HCT116 (cell line): Measurements from ENCODE around the gene ABCG8. TPM values are rescaled to one million over a fixed set of nuclear protein-coding genes. Genes with fewer than 3 reads are reported as not detected.

Source experiments
- ATAC-seq: fragments of 200-7000 bp; cut with Tn5 transposase; 2 replicates; pipeline ENCODE4 v1.9.1; 2020; ENCODE audit warnings: mild to moderate bottlenecking, moderate library complexity
- BruUV-seq: library from RNA; stranded (reverse); fragments of 400-500 nt; replicated peaks from 2 replicates; lab custom pipeline; 2021; lab: Mats Ljungman, UMichigan
- CTCF ChIA-PET: fragments of 300-600 bp; sonication (Branson Sonifier 250); formaldehyde crosslinking; loops from one replicate; lab custom pipeline; 2021; ENCODE audit warnings: antibody characterized with exemption; lab: Charles Lee
- POLR2A ChIA-PET: fragments of 300-600, 350-600 bp; sonication (Branson Sonifier 250); formaldehyde crosslinking; loops from one replicate; lab custom pipeline; 2021; ENCODE audit warnings: antibody characterized with exemption; lab: Charles Lee
- RAD21 ChIA-PET, 2 experiments: fragments of 300-600 bp; sonication (Branson Sonifier 250); formaldehyde crosslinking; loops; one replicate each; lab custom pipeline; 2023; ENCODE audit warnings: low total read pairs in 2 of 2; ENCODE audit not compliant: uncharacterized antibody in 2 of 2, unreplicated experiment in 2 of 2, low non-redundant PET in 1 of 2; lab: Charles Lee
- DNase-seq: peaks from one replicate; pipeline ENCODE4 v3.0.0-alpha.2; 2010; ENCODE audit warnings: low read depth, low spot score
- H2AFZ ChIP-seq: fragments of 200-600 bp; shearing (Covaris generic), sonication (generic); 2 replicates; pipeline ENCODE4 v1.6.1; 2017; ENCODE audit warnings: low read depth, mixed run types, mixed read lengths, antibody characterized with exemption, low read length; ENCODE audit not compliant: poor library complexity, severe bottlenecking
- H3K27ac ChIP-seq: 2 replicates; pipeline ENCODE4 v1.5.1; 2012; ENCODE audit warnings: low read depth, low read length
- H3K27me3 ChIP-seq: fragments of 200-600 bp; sonication (generic); 2 replicates; pipeline ENCODE4 v1.6.1; 2016; ENCODE audit warnings: mixed run types, low read length, mixed read lengths; ENCODE audit not compliant: insufficient read depth
- H3K36me3 ChIP-seq, 2 experiments: fragments of 200-500 bp in 1 of 2; fragments of 200-600 bp in 1 of 2; sonication (Bioruptor generic) in 1 of 2; sonication (generic) in 1 of 2; 2 replicates each; pipeline versions ENCODE4 v1.5.1 to v1.6.1; 2014 to 2016; ENCODE audit warnings: low read length in 2 of 2, inconsistent platforms in 1 of 2, mixed read lengths in 1 of 2, mixed run types in 1 of 2; ENCODE audit not compliant: insufficient read depth in 2 of 2, control insufficient read depth in 1 of 2
- H3K4me1 ChIP-seq, 2 experiments: fragments of 200-600 bp in 1 of 2; sonication (generic) in 1 of 2; 2 replicates each; pipeline versions ENCODE4 v1.5.1 to v1.6.1; 2012 to 2017; ENCODE audit warnings: low read length in 2 of 2, inconsistent platforms in 1 of 2, mild to moderate bottlenecking in 1 of 2, mixed read lengths in 1 of 2, mixed run types in 1 of 2, moderate library complexity in 1 of 2; ENCODE audit not compliant: insufficient read depth in 2 of 2, control insufficient read depth in 1 of 2
- H3K4me2 ChIP-seq: fragments of 200-600 bp; sonication (generic); 2 replicates; pipeline ENCODE4 v1.6.1; 2017; ENCODE audit warnings: mixed run types, low read length, mixed read lengths
- H3K4me3 ChIP-seq, 2 experiments: fragments of 200-600 bp in 1 of 2; sonication (generic) in 1 of 2; replicated peaks in 1 of 2; 2 replicates each; pipeline ENCODE4 v1.5.1; 2011 to 2016; ENCODE audit warnings: low read length in 2 of 2, control low read depth in 1 of 2, low read depth in 1 of 2, mild to moderate bottlenecking in 1 of 2, mixed read lengths in 1 of 2, mixed run types in 1 of 2
- H3K79me2 ChIP-seq: fragments of 200-600 bp; sonication (generic); 2 replicates; pipeline ENCODE4 v1.6.1; 2017; ENCODE audit warnings: mild to moderate bottlenecking, mixed run types, low read length, moderate library complexity, mixed read lengths; ENCODE audit not compliant: insufficient read depth
- H3K9ac ChIP-seq: fragments of 200-600 bp; sonication (generic); 2 replicates; pipeline ENCODE4 v1.6.1; 2016; ENCODE audit warnings: low read length, mixed read lengths
- H3K9me2 ChIP-seq: fragments of 200-600 bp; sonication (generic), shearing (Covaris generic); 2 replicates; pipeline ENCODE4 v1.6.1; 2017; ENCODE audit warnings: mixed run types, mild to moderate bottlenecking, moderate library complexity; ENCODE audit not compliant: insufficient read depth
- H3K9me3 ChIP-seq, 2 experiments: fragments of 200-500 bp in 1 of 2; fragments of 200-600 bp in 1 of 2; sonication (Bioruptor generic) in 1 of 2; sonication (generic) in 1 of 2; 2 replicates each; pipeline ENCODE4 v1.6.1; 2014 to 2017; ENCODE audit warnings: low read length in 2 of 2, mixed read lengths in 2 of 2, inconsistent platforms in 1 of 2, low read depth in 1 of 2, mild to moderate bottlenecking in 1 of 2, mixed run types in 1 of 2, moderate library complexity in 1 of 2; ENCODE audit not compliant: control insufficient read depth in 1 of 2, insufficient read depth in 1 of 2
- H4K20me1 ChIP-seq: fragments of 200-600 bp; sonication (generic), shearing (Covaris generic); 2 replicates; pipeline ENCODE4 v1.6.1; 2017; ENCODE audit warnings: mixed run types, mild to moderate bottlenecking, moderate library complexity; ENCODE audit not compliant: insufficient read depth
- ATF3 ChIP-seq: IDR thresholded peaks from 2 replicates; pipeline ENCODE4 v1.6.1; 2012
- CBX3 ChIP-seq: IDR thresholded peaks from 2 replicates; pipeline ENCODE4 v1.6.1; 2012; ENCODE audit warnings: low read depth
- CEBPB ChIP-seq: IDR thresholded peaks from 2 replicates; pipeline ENCODE4 v1.6.1; 2012; ENCODE audit warnings: low read depth
- CTCF ChIP-seq, 3 experiments: fragments of 200-600 bp in 1 of 3; sonication (generic) in 1 of 3; IDR thresholded peaks in 2 of 3; conservative IDR thresholded peaks in 1 of 3; 2 replicates each; pipeline ENCODE4 v1.5.1; 2012 to 2017; ENCODE audit warnings: low read depth in 2 of 3, low read length in 2 of 3, antibody characterized with exemption in 1 of 3, borderline replicate concordance in 1 of 3, control low read depth in 1 of 3, mild to moderate bottlenecking in 1 of 3, mixed read lengths in 1 of 3, mixed run types in 1 of 3, moderate library complexity in 1 of 3; ENCODE audit not compliant: insufficient read depth in 1 of 3
- EGR1 ChIP-seq: IDR thresholded peaks from 2 replicates; pipeline ENCODE4 v1.6.1; 2012; ENCODE audit warnings: low read depth
- EZH2 ChIP-seq: fragments of 200-600 bp; sonication (generic); IDR thresholded peaks from 2 replicates; pipeline ENCODE4 v1.6.1; 2017; ENCODE audit warnings: antibody characterized with exemption, mixed run types
- JUND ChIP-seq: IDR thresholded peaks from 2 replicates; pipeline ENCODE4 v1.6.1; 2012
- MAX ChIP-seq: IDR thresholded peaks from 2 replicates; pipeline ENCODE4 v1.6.1; 2012
- RAD21 ChIP-seq: IDR thresholded peaks from 2 replicates; pipeline ENCODE4 v1.6.1; 2012; ENCODE audit warnings: low read depth, mild to moderate bottlenecking
- REST ChIP-seq: IDR thresholded peaks from 2 replicates; pipeline ENCODE4 v1.6.1; 2012; ENCODE audit warnings: low read depth
- SIN3A ChIP-seq: IDR thresholded peaks from 2 replicates; pipeline ENCODE4 v1.6.1; 2012; ENCODE audit warnings: low read depth
- SRF ChIP-seq: IDR thresholded peaks from 2 replicates; pipeline ENCODE4 v1.6.1; 2012; ENCODE audit warnings: low read depth
- TCF7L2 ChIP-seq: IDR thresholded peaks from 2 replicates; pipeline ENCODE4 v1.7.0; 2011; ENCODE audit warnings: borderline replicate concordance, inconsistent platforms; ENCODE audit not compliant: insufficient read depth, insufficient read length; ENCODE audit errors: extremely low read depth
- ZBTB33 ChIP-seq: IDR thresholded peaks from 2 replicates; pipeline ENCODE4 v1.6.1; 2011; ENCODE audit warnings: mild to moderate bottlenecking, low read length, moderate library complexity; ENCODE audit not compliant: insufficient replicate concordance; ENCODE audit errors: extremely low read depth
- intact Hi-C: fragments of 100-400 bp; cut with micrococcal nuclease; formaldehyde crosslinking; loops from 2 replicates; pipeline ENCODE4 v1.10.0; 2022
- total RNA-seq: library from RNA; stranded (reverse); gene quantifications from one replicate; pipeline ENCODE4 v1.2.1, GENCODE V29; 2021; ENCODE audit not compliant: unreplicated experiment

The ABCG8 gene
- total RNA-seq, 1 experiment from 2014 or later, result 0.05 TPM

- ChIA-PET POLR2A (no interaction called here), CTCF (no interaction called here)
- peaks cover 35 to 48% of the 10 kb centered on the region in 2 experiments for H3K36me3 ChIP-seq
Measured at GRCh38 chr2:43905371-43905803, 66.6 kb downstream of the ABCG8 start.

More at GRCh38 chr2:43905371-43905803, 66.6 kb downstream of the ABCG8 start:
- Histone ChIP-seq H3K27me3 (no peaks in the 10 kb centered on the region), H4K20me1 (peaks cover 19% of the 10 kb centered on the region; the same call in 1 of the 2 replicates), H3K79me2 (peaks cover 82% of the 10 kb centered on the region), H3K4me1 (no peaks in the 10 kb centered on the region), H3K4me3 (no peak overlapping the region), H2AFZ (no peak overlapping the region), H3K9ac (no peak overlapping the region), H3K9me3 (no peaks in the 10 kb centered on the region), H3K27ac (no peak overlapping the region), H3K4me2 (no peak overlapping the region), H3K9me2 (no peaks in the 10 kb centered on the region)
- no peak for DNase-seq
- TF ChIP-seq REST, result no peak
- no peak for TF ChIP-seq CTCF (IDR thresholded peaks at IDR 0.05 in 2 of 3, conservative IDR thresholded peaks at IDR 0.05 in 1 of 3; ENCODE audit: borderline replicate concordance in 1 of 3, insufficient read depth in 1 of 3, low read depth in 2 of 3, low read length in 2 of 3)
- no peak for TF ChIP-seq SIN3A
- TF ChIP-seq TCF7L2, result no peak
- TF ChIP-seq EZH2, result no peak
- no peak for TF ChIP-seq CEBPB
- TF ChIP-seq ATF3, result no peak
- TF ChIP-seq CBX3, result no peak
- no peak for TF ChIP-seq EGR1
- TF ChIP-seq MAX, result no peak
- no peak for TF ChIP-seq SRF
- no peak for TF ChIP-seq ZBTB33
- no peak for TF ChIP-seq RAD21
- TF ChIP-seq JUND, result no peak
- intact Hi-C loops, result no loop called here
- no TSS peak for BruUV-seq
- RAD21 ChIA-PET, result no interaction called here
- ATAC-seq, result no peak
